CD4-positive, alpha-beta T cell treated with Interleukin-21 for 1 hour (primary cell): Measurements from ENCODE around the gene NDUFA7.

Experiments
- DNase-seq: peaks from one replicate; pipeline ENCODE4 v3.0.0-alpha.2; 2020

The NDUFA7 gene

DNA sequence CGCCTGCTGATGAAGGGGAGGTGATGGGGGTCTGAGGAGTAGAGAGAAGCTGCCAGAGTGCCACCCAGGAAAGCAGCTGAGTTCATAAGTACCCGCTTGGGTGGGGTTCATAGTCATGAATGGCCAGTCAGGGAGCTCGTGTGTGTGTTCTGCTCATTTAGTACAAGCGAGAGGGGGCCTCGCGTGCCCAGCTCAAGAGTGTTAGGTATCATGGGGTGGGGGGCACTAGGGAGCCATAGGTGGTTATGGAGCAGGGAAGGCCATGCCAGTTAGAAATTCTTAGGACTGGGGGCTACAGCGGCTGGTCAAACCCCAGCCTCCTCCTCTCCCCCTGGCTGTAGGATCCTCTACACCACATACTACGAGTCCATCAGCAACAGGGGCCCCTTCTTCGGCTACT is 59.8 kb downstream of the NDUFA7 start:
- DNase-seq, result no peak
